Natural killer cell (primary cell): ENCODE data around the gene SYNE2. TPM values are rescaled to one million over a fixed set of nuclear protein-coding genes. Genes with fewer than 3 reads are reported as not detected.
A peak's percentile ranks its signal among the peaks of the same experiment; 100 is the strongest.

ENCODE experiments used
- ATAC-seq, 3 donors: fragments of 150-1000 bp in 2 of 3; fragments of 200-7000 bp in 1 of 3; cut with Tn5 transposase; 1 replicate in 1 of 3; 2 replicates in 2 of 3; pipeline ENCODE4 v1.10.0; 2021; ENCODE audit warnings: mild to moderate bottlenecking in 2 of 3, moderate library complexity in 2 of 3
- DNase-seq, 2 donors: peaks; one replicate each; pipeline versions ENCODE4 v3.0.0 to v3.0.0-alpha.2; 2013 to 2021; ENCODE audit warnings: mixed read lengths in 1 of 2
- H3K27ac ChIP-seq: one replicate; pipeline ENCODE4 v1.5.1; 2013; ENCODE audit warnings: mild to moderate bottlenecking, low read length
- H3K27me3 ChIP-seq: one replicate; pipeline ENCODE4 v1.6.1; 2013; ENCODE audit warnings: low read length; ENCODE audit not compliant: control insufficient read depth, insufficient read depth
- H3K36me3 ChIP-seq: one replicate; pipeline ENCODE4 v1.6.1; 2013; ENCODE audit warnings: low read length; ENCODE audit not compliant: control insufficient read depth, insufficient read depth
- H3K4me1 ChIP-seq: one replicate; pipeline ENCODE4 v1.6.1; 2013; ENCODE audit warnings: low read length; ENCODE audit not compliant: control insufficient read depth, insufficient read depth
- H3K4me3 ChIP-seq: one replicate; pipeline ENCODE4 v1.5.1; 2013; ENCODE audit warnings: low read length
- H3K9me3 ChIP-seq: one replicate; pipeline ENCODE4 v1.6.1; 2013; ENCODE audit warnings: low read length; ENCODE audit not compliant: control insufficient read depth, insufficient read depth
- H3K27ac Mint-ChIP-seq, 2 donors: one replicate each; pipeline ENCODE4 v1.8.0; 2022; ENCODE audit warnings: mild to moderate bottlenecking in 2 of 2, mixed read lengths in 2 of 2, moderate library complexity in 1 of 2
- H3K27me3 Mint-ChIP-seq, 2 donors: one replicate each; pipeline ENCODE4 v1.8.0; 2022; ENCODE audit warnings: low read depth in 2 of 2, mixed read lengths in 2 of 2
- H3K36me3 Mint-ChIP-seq: one replicate; pipeline ENCODE4 v1.8.0; 2022; ENCODE audit warnings: mixed read lengths
- H3K4me1 Mint-ChIP-seq, 2 donors: one replicate each; pipeline ENCODE4 v1.8.0; 2022; ENCODE audit warnings: mixed read lengths in 2 of 2
- H3K4me3 Mint-ChIP-seq: one replicate; pipeline ENCODE4 v1.8.0; 2022; ENCODE audit warnings: mild to moderate bottlenecking, moderate library complexity, mixed read lengths
- H3K9me3 Mint-ChIP-seq, 2 donors: one replicate each; pipeline ENCODE4 v1.8.0; 2022; ENCODE audit warnings: mixed read lengths in 2 of 2
- CTCF ChIP-seq: fragments of 200-600 bp; IDR thresholded peaks from one replicate; pipeline ENCODE4 v1.8.0; 2022; ENCODE audit warnings: antibody characterized with exemption
- WGBS: methylation state at CpG from one replicate; pipeline ENCODE4 v1.1.7; 2013; ENCODE audit warnings: missing lambda C conversion rate; ENCODE audit not compliant: insufficient coverage; 5-methylcytosine and 5-hydroxymethylcytosine counted together
- intact Hi-C: fragments of 100-400 bp; cut with micrococcal nuclease; formaldehyde crosslinking; loops from one replicate; pipeline ENCODE4 v1.14.2; 2022
- total RNA-seq, 4 donors: library from RNA; stranded (reverse); fragments of 120-200 nt in 1 of 4; gene quantifications; one replicate each; pipeline versions ENCODE4 v1.2.3 to v1.2.4, GENCODE V29; 2013 to 2022

SYNE2 gene
- total RNA-seq, 3 donors from 2014 or later (not counting 1 experiment from before 2014, with no cell fraction given): 325 to 434 (median 373) TPM

- Mint-ChIP-seq H3K9me3 (no peaks in the 10 kb centered on the region), H3K4me3 (no peak overlapping the region), H3K36me3 (peaks cover 19% of the 10 kb centered on the region), H3K4me1 (peaks cover 8 to 13% of the 10 kb centered on the region in 2 donors), H3K27ac (peak overlapping the region in 1 of 2 donors; percentile 56), H3K27me3 (no peaks in the 10 kb centered on the region)
- WGBS: 100% methylated on average over 2 of the region's 2 CpGs
- H3K4me1 ChIP-seq: no peaks in the 10 kb centered on the region
- no peak for DNase-seq
- intact Hi-C loops: no loop called here
- H3K27me3 ChIP-seq: no peaks in the 10 kb centered on the region
- ATAC-seq: no peak
- no peak overlapping the region for H3K27ac ChIP-seq
- no peaks in the 10 kb centered on the region for H3K9me3 ChIP-seq
- no peak for TF ChIP-seq CTCF
- peaks cover 56% of the 10 kb centered on the region for H3K36me3 ChIP-seq
- no peak overlapping the region for H3K4me3 ChIP-seq
Observed at GRCh38 chr14:64008016-64008415, 155.2 kb downstream of the SYNE2 start.

GRCh38 chr14:64012003-64012402 lies 159.2 kb downstream of the SYNE2 start:
- H3K9me3 Mint-ChIP-seq: no peaks in the 10 kb centered on the region

GRCh38 chr14:64012720-64013119 lies 159.9 kb downstream of the SYNE2 start:
- Histone ChIP-seq H3K4me1 (no peaks in the 10 kb centered on the region), H3K36me3 (peaks cover 34% of the 10 kb centered on the region), H3K9me3 (peaks cover 4% of the 10 kb centered on the region), H3K27ac (no peak overlapping the region), H3K27me3 (no peaks in the 10 kb centered on the region), H3K4me3 (no peak overlapping the region)
- ATAC-seq: no peak
- peaks cover 7% of the 10 kb centered on the region for H3K36me3 Mint-ChIP-seq
- no peaks in the 10 kb centered on the region for H3K27me3 Mint-ChIP-seq
- H3K27ac Mint-ChIP-seq: peak overlapping the region in 1 of 2 donors; percentile 79
- intact Hi-C loops: no loop called here
- WGBS: 83% methylated on average over 1 of the region's 1 CpG
- no peaks in the 10 kb centered on the region for H3K9me3 Mint-ChIP-seq
- no peaks in the 10 kb centered on the region for H3K4me1 Mint-ChIP-seq
- no peak overlapping the region for H3K4me3 Mint-ChIP-seq
- no peak for DNase-seq
- TF ChIP-seq CTCF: no peak

More at GRCh38 chr14:64012003-64012402, 159.2 kb downstream of the SYNE2 start:
- Histone ChIP-seq H3K4me1 (no peaks in the 10 kb centered on the region), H3K4me3 (no peak overlapping the region), H3K27ac (no peak overlapping the region), H3K36me3 (peaks cover 36% of the 10 kb centered on the region), H3K27me3 (no peaks in the 10 kb centered on the region), H3K9me3 (peaks cover 4% of the 10 kb centered on the region)
- Mint-ChIP-seq H3K4me3 (no peak overlapping the region), H3K4me1 (no peaks in the 10 kb centered on the region), H3K27ac (peak overlapping the region in 1 of 2 donors; percentile 79), H3K36me3 (peaks cover 7% of the 10 kb centered on the region), H3K27me3 (no peaks in the 10 kb centered on the region)
- TF ChIP-seq CTCF: no peak
- no peak for ATAC-seq
- intact Hi-C loops: no loop called here
- DNase-seq: no peak
- WGBS: 89% methylated on average over 3 of the region's 3 CpGs

- ATAC-seq (no peak), DNase-seq (no peak)
- Histone ChIP-seq H3K4me1 (no peaks in the 10 kb centered on the region), H3K27me3 (no peaks in the 10 kb centered on the region), H3K4me3 (no peak overlapping the region), H3K9me3 (no peaks in the 10 kb centered on the region), H3K36me3 (peaks cover 82% of the 10 kb centered on the region), H3K27ac (no peak overlapping the region)
- Mint-ChIP-seq H3K36me3 (peaks cover 41% of the 10 kb centered on the region), H3K27ac (peak overlapping the region; percentile 27 to 63), H3K27me3 (no peaks in the 10 kb centered on the region), H3K4me1 (peaks cover 0 to 8% of the 10 kb centered on the region in 2 donors), H3K4me3 (no peak overlapping the region), H3K9me3 (no peaks in the 10 kb centered on the region)
- no peak for TF ChIP-seq CTCF
- intact Hi-C loops: no loop called here
- 94% methylated on average over 3 of the region's 3 CpGs for WGBS
Observed at GRCh38 chr14:64025479-64025878, 172.7 kb downstream of the SYNE2 start.
